Measurements from ENCODE around the gene UBFD1. TPM values are rescaled to one million over a fixed set of nuclear protein-coding genes. Genes with fewer than 3 reads are reported as not detected.

The UBFD1 gene
- total RNA-seq, 3 donors from 2014 or later (not counting 1 experiment from before 2014, with no cell fraction given): 51.4 to 65.8 (median 63.6) TPM

- Mint-ChIP-seq H3K9me3 (no peaks in the 10 kb centered on the region), H3K27me3 (ENCODE audit: low read depth in 2 of 2) (no peaks in the 10 kb centered on the region), H3K4me3 (no peak overlapping the region), H3K27ac (no peak overlapping the region), H3K36me3 (peaks cover 17% of the 10 kb centered on the region), H3K4me1 (peaks cover 0 to 5% of the 10 kb centered on the region in 2 donors)
- Histone ChIP-seq H3K4me3 (ENCODE audit: low read length) (no peak overlapping the region), H3K4me1 (ENCODE audit: control insufficient read depth, insufficient read depth, low read length) (peaks cover 4% of the 10 kb centered on the region), H3K36me3 (ENCODE audit: control insufficient read depth, insufficient read depth, low read length) (peaks cover 73% of the 10 kb centered on the region), H3K27me3 (ENCODE audit: control insufficient read depth, insufficient read depth, low read length) (no peaks in the 10 kb centered on the region), H3K9me3 (ENCODE audit: control insufficient read depth, insufficient read depth, low read length) (no peaks in the 10 kb centered on the region), H3K27ac (ENCODE audit: low read length) (no peak overlapping the region)
- ATAC-seq: no peak
- no peak for TF ChIP-seq CTCF (IDR thresholded peaks at IDR 0.05)
- 100% methylated on average over 3 of the region's 3 CpGs for WGBS (ENCODE audit: insufficient coverage)
- no peak for DNase-seq
- intact Hi-C loops (cut with micrococcal nuclease): no loop called here
Observed at GRCh38 chr16:23567602-23568001, 10.1 kb downstream of the UBFD1 start.

GRCh38 chr16:23570992-23571632 lies 13.6 kb downstream of the UBFD1 start:
- Mint-ChIP-seq H3K27ac (no peak overlapping the region), H3K4me1 (peaks cover 0 to 5% of the 10 kb centered on the region in 2 donors), H3K9me3 (no peaks in the 10 kb centered on the region), H3K27me3 (ENCODE audit: low read depth in 2 of 2) (no peaks in the 10 kb centered on the region), H3K36me3 (no peaks in the 10 kb centered on the region), H3K4me3 (no peak overlapping the region)
- no peaks in the 10 kb centered on the region for H3K27me3 ChIP-seq (ENCODE audit: control insufficient read depth, insufficient read depth, low read length)
- H3K4me3 ChIP-seq (ENCODE audit: low read length): no peak overlapping the region
- ATAC-seq: no peak
- WGBS (ENCODE audit: insufficient coverage): 62% methylated on average over 8 of the region's 8 CpGs
- DNase-seq: no peak
- no peak overlapping the region for H3K27ac ChIP-seq (ENCODE audit: low read length)
- TF ChIP-seq CTCF (IDR thresholded peaks at IDR 0.05): no peak
- H3K4me1 ChIP-seq (ENCODE audit: control insufficient read depth, insufficient read depth, low read length): peaks cover 4% of the 10 kb centered on the region
- peaks cover 65% of the 10 kb centered on the region for H3K36me3 ChIP-seq (ENCODE audit: control insufficient read depth, insufficient read depth, low read length)
- intact Hi-C loops (cut with micrococcal nuclease): no loop called here
- H3K9me3 ChIP-seq (ENCODE audit: control insufficient read depth, insufficient read depth, low read length): no peaks in the 10 kb centered on the region

- H3K9me3 ChIP-seq (ENCODE audit: control insufficient read depth, insufficient read depth, low read length): no peaks in the 10 kb centered on the region
- no peak overlapping the region for H3K27ac Mint-ChIP-seq
- WGBS (ENCODE audit: insufficient coverage): 98% methylated on average over 5 of the region's 5 CpGs
- TF ChIP-seq CTCF (IDR thresholded peaks at IDR 0.05): no peak
- no peak overlapping the region for H3K27ac ChIP-seq (ENCODE audit: low read length)
- H3K36me3 Mint-ChIP-seq: no peaks in the 10 kb centered on the region
- H3K4me1 Mint-ChIP-seq: peaks cover 0 to 5% of the 10 kb centered on the region in 2 donors
- H3K4me3 ChIP-seq (ENCODE audit: low read length): no peak overlapping the region
- intact Hi-C loops (cut with micrococcal nuclease): no loop called here
- peaks cover 64% of the 10 kb centered on the region for H3K36me3 ChIP-seq (ENCODE audit: control insufficient read depth, insufficient read depth, low read length)
- H3K27me3 ChIP-seq (ENCODE audit: control insufficient read depth, insufficient read depth, low read length): no peaks in the 10 kb centered on the region
- no peaks in the 10 kb centered on the region for H3K27me3 Mint-ChIP-seq (ENCODE audit: low read depth in 2 of 2)
- DNase-seq (no peak), ATAC-seq (no peak)
- H3K4me1 ChIP-seq (ENCODE audit: control insufficient read depth, insufficient read depth, low read length): peaks cover 4% of the 10 kb centered on the region
- no peak overlapping the region for H3K4me3 Mint-ChIP-seq
- no peaks in the 10 kb centered on the region for H3K9me3 Mint-ChIP-seq
Observed at GRCh38 chr16:23571895-23572294, 14.4 kb downstream of the UBFD1 start.

- Mint-ChIP-seq H3K4me1 (no peaks in the 10 kb centered on the region), H3K9me3 (no peaks in the 10 kb centered on the region), H3K27me3 (ENCODE audit: low read depth in 2 of 2) (no peaks in the 10 kb centered on the region), H3K27ac (no peak overlapping the region), H3K36me3 (no peaks in the 10 kb centered on the region), H3K4me3 (no peak overlapping the region)
- Histone ChIP-seq H3K27ac (ENCODE audit: low read length) (no peak overlapping the region), H3K27me3 (ENCODE audit: control insufficient read depth, insufficient read depth, low read length) (no peaks in the 10 kb centered on the region), H3K4me1 (ENCODE audit: control insufficient read depth, insufficient read depth, low read length) (peaks cover 4% of the 10 kb centered on the region), H3K36me3 (ENCODE audit: control insufficient read depth, insufficient read depth, low read length) (peaks cover 61% of the 10 kb centered on the region), H3K4me3 (ENCODE audit: low read length) (no peak overlapping the region), H3K9me3 (ENCODE audit: control insufficient read depth, insufficient read depth, low read length) (no peaks in the 10 kb centered on the region)
- DNase-seq: no peak
- TF ChIP-seq CTCF (IDR thresholded peaks at IDR 0.05): no peak
- 99% methylated on average over 7 of the region's 9 CpGs for WGBS (ENCODE audit: insufficient coverage)
- intact Hi-C loops (cut with micrococcal nuclease): no loop called here
- no peak for ATAC-seq
Observed at GRCh38 chr16:23572394-23572793, 14.9 kb downstream of the UBFD1 start.

All from natural killer cell (primary cell).